Esophagus squamous epithelium (tissue), 4 donors: Measurements from ENCODE around the gene MBD3L2.

Source experiments
- POLR2A ChIP-seq, 4 donors: fragments of 450-650 bp; IDR thresholded peaks; one replicate each; pipeline ENCODE4 v1.6.1; 2017; ENCODE audit warnings: antibody characterized with exemption in 4 of 4, mild to moderate bottlenecking in 4 of 4, moderate library complexity in 3 of 4
- TF ChIP-seq, protein P1 (sequence below), 6 experiments: fragments of 450-650 bp in 4 of 6; fragments of 200-600 bp in 2 of 6; sonication (generic) in 2 of 6; IDR thresholded peaks; one replicate each; pipeline ENCODE4 v1.5.1; 2016 to 2019; ENCODE audit warnings: antibody characterized with exemption in 6 of 6, mild to moderate bottlenecking in 4 of 6, moderate library complexity in 4 of 6

DNA sequence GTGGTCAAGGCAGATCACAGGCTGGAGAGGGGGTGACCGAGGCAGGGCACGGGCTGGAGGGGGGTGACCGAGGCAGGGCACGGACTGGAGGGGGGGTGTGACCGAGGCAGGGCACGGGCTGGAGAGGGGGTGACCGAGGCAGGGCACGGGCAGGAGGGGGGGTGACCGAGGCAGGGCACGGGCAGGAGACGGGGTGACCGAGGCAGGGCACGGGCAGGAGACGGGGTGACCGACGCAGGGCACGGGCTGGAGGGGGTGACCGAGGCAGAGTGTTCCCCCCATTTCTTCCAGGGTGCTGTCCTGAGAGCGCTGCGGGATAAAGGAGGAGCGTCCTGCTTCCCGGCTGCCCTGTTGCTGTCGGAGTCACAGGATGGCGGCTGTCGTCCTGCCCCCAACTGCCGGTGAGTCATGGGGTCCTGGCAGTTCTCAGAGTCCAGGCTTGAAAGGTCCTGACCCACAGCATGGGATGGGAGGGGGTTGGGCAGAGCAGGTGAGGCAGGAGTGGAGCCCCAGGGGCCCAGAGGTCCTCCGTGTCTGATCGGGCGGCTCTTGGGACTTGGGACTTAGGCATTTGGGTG is 25.7 kb downstream of the MBD3L2 start:
- TF ChIP-seq POLR2A (IDR thresholded peaks at IDR 0.05), result no peak
- TF ChIP-seq, protein P1, sequence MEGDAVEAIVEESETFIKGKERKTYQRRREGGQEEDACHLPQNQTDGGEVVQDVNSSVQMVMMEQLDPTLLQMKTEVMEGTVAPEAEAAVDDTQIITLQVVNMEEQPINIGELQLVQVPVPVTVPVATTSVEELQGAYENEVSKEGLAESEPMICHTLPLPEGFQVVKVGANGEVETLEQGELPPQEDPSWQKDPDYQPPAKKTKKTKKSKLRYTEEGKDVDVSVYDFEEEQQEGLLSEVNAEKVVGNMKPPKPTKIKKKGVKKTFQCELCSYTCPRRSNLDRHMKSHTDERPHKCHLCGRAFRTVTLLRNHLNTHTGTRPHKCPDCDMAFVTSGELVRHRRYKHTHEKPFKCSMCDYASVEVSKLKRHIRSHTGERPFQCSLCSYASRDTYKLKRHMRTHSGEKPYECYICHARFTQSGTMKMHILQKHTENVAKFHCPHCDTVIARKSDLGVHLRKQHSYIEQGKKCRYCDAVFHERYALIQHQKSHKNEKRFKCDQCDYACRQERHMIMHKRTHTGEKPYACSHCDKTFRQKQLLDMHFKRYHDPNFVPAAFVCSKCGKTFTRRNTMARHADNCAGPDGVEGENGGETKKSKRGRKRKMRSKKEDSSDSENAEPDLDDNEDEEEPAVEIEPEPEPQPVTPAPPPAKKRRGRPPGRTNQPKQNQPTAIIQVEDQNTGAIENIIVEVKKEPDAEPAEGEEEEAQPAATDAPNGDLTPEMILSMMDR (IDR thresholded peaks at IDR 0.05), result no peak
